Neutrophil (primary cell): ENCODE measurements around the gene IFITM10.
A peak's percentile ranks its signal among the peaks of the same experiment; 100 is the strongest.

Experiments used
- H3K27ac ChIP-seq: fragments of 200-600 bp; sonication (generic); 2 replicates; pipeline ENCODE4 v1.5.1; 2016; ENCODE audit warnings: mild to moderate bottlenecking, moderate library complexity
- H3K27me3 ChIP-seq: fragments of 200-600 bp; sonication (generic); 2 replicates; pipeline ENCODE4 v1.6.0; 2016; ENCODE audit warnings: mild to moderate bottlenecking
- H3K36me3 ChIP-seq: fragments of 200-600 bp; sonication (generic); 2 replicates; pipeline ENCODE4 v1.5.1; 2017
- H3K4me1 ChIP-seq, 2 experiments: fragments of 200-600 bp in 1 of 2; sonication (generic) in 1 of 2; 1 replicate in 1 of 2; 2 replicates in 1 of 2; pipeline versions ENCODE4 v1.5.1 to v1.6.1; 2013 to 2016; ENCODE audit warnings: low read depth in 1 of 2, low read length in 1 of 2, mild to moderate bottlenecking in 1 of 2, moderate library complexity in 1 of 2; ENCODE audit not compliant: control insufficient read depth in 1 of 2, insufficient read depth in 1 of 2
- H3K4me3 ChIP-seq, 2 experiments: fragments of 200-600 bp in 1 of 2; sonication (generic) in 1 of 2; 1 replicate in 1 of 2; 2 replicates in 1 of 2; pipeline ENCODE4 v1.5.1; 2013 to 2016; ENCODE audit warnings: low read depth in 1 of 2, low read length in 1 of 2, mild to moderate bottlenecking in 1 of 2, moderate library complexity in 1 of 2
- H3K9me3 ChIP-seq: fragments of 200-600 bp; sonication (generic); 2 replicates; pipeline ENCODE4 v1.5.1; 2016
- CTCF ChIP-seq: fragments of 200-600 bp; sonication (generic); IDR thresholded peaks from 2 replicates; pipeline ENCODE4 v1.5.1; 2016; ENCODE audit warnings: antibody characterized with exemption

IFITM10 gene

GRCh38 chr11:1779806-1780699 is 29.7 kb upstream of the IFITM10 start:
- Histone ChIP-seq H3K36me3 (no peaks in the 10 kb centered on the region), H3K27me3 (no peaks in the 10 kb centered on the region), H3K27ac (peak overlapping the region; percentile 95), H3K9me3 (no peaks in the 10 kb centered on the region), H3K4me1 (peaks cover 83 to 84% of the 10 kb centered on the region in 2 experiments), H3K4me3 (peak overlapping the region; percentile 41 to 62)
- TF ChIP-seq CTCF = no peak

GRCh38 chr11:1779034-1779805 is 28.8 kb upstream of the IFITM10 start:
- no peaks in the 10 kb centered on the region for H3K36me3 ChIP-seq

GRCh38 chr11:1778141-1778911 is 27.9 kb upstream of the IFITM10 start:
- Histone ChIP-seq H3K4me3 (peak overlapping the region; percentile 33 to 43), H3K27me3 (no peaks in the 10 kb centered on the region), H3K4me1 (peaks cover 84 to 90% of the 10 kb centered on the region in 2 experiments), H3K9me3 (no peaks in the 10 kb centered on the region), H3K27ac (peak overlapping the region; percentile 95), H3K36me3 (no peaks in the 10 kb centered on the region)
- TF ChIP-seq CTCF = no peak

More at GRCh38 chr11:1779034-1779805, 28.8 kb upstream of the IFITM10 start:
- no peak overlapping the region for H3K4me3 ChIP-seq
- no peak for TF ChIP-seq CTCF
- H3K27ac ChIP-seq = peak overlapping the region; percentile 95
- no peaks in the 10 kb centered on the region for H3K27me3 ChIP-seq
- H3K9me3 ChIP-seq = no peaks in the 10 kb centered on the region
- H3K4me1 ChIP-seq = peaks cover 84 to 90% of the 10 kb centered on the region in 2 experiments

- Histone ChIP-seq H3K9me3 (no peaks in the 10 kb centered on the region), H3K4me3 (peak overlapping the region; percentile 33 to 43), H3K4me1 (peaks cover 82 to 90% of the 10 kb centered on the region in 2 experiments), H3K36me3 (no peaks in the 10 kb centered on the region), H3K27me3 (no peaks in the 10 kb centered on the region), H3K27ac (peak overlapping the region; percentile 95)
- no peak for TF ChIP-seq CTCF
Measured at GRCh38 chr11:1777737-1778136, 27.3 kb upstream of the IFITM10 start.

GRCh38 chr11:1776944-1777715 is 26.7 kb upstream of the IFITM10 start:
- Histone ChIP-seq H3K9me3 (no peaks in the 10 kb centered on the region), H3K27me3 (no peaks in the 10 kb centered on the region), H3K4me3 (peak overlapping the region; percentile 33 to 43), H3K36me3 (no peaks in the 10 kb centered on the region), H3K4me1 (peaks cover 82 to 90% of the 10 kb centered on the region in 2 experiments), H3K27ac (peak overlapping the region; percentile 95)
- TF ChIP-seq CTCF = no peak
